ENCODE data around the gene IL16.

DNA sequence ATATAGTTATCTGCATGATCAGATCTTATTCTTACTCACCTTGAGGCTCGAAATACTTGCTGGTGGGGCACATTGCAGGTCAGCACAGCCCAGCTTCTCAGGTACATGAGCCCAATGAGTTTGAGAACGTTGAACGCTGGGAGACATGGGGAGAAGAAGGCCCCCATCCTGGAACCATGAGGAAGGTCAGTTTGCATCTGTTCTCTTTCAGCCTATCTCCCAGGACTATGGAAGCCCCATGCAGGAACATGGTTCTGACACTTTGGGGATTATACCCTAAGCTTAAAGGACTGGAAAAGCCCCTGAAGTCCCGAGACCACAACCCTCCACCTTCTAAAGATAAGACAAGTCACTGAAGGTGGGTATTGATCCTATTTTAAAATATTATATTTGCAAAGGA, 144.7 kb downstream of the IL16 start:
- TF ChIP-seq, protein P1, sequence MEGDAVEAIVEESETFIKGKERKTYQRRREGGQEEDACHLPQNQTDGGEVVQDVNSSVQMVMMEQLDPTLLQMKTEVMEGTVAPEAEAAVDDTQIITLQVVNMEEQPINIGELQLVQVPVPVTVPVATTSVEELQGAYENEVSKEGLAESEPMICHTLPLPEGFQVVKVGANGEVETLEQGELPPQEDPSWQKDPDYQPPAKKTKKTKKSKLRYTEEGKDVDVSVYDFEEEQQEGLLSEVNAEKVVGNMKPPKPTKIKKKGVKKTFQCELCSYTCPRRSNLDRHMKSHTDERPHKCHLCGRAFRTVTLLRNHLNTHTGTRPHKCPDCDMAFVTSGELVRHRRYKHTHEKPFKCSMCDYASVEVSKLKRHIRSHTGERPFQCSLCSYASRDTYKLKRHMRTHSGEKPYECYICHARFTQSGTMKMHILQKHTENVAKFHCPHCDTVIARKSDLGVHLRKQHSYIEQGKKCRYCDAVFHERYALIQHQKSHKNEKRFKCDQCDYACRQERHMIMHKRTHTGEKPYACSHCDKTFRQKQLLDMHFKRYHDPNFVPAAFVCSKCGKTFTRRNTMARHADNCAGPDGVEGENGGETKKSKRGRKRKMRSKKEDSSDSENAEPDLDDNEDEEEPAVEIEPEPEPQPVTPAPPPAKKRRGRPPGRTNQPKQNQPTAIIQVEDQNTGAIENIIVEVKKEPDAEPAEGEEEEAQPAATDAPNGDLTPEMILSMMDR (IDR thresholded peaks at IDR 0.05) = no peak
- TF ChIP-seq POLR2AphosphoS5 (IDR thresholded peaks at IDR 0.05) (no peak), POLR2A (IDR thresholded peaks at IDR 0.05) (no peak)

Data from breast epithelium (tissue), 3 donors.